Ishikawa (cell line): ENCODE data around the gene LSAMP.

Experiments used
- CEBPB ChIP-seq: IDR thresholded peaks from 2 replicates; pipeline ENCODE4 v1.6.1; 2012
- CREB1 ChIP-seq: IDR thresholded peaks from 2 replicates; pipeline ENCODE4 v1.6.1; 2012; ENCODE audit warnings: low read depth
- EGR1 ChIP-seq: IDR thresholded peaks from 2 replicates; pipeline ENCODE4 v1.6.1; 2012
- EP300 ChIP-seq: IDR thresholded peaks from 2 replicates; pipeline ENCODE4 v1.6.1; 2012; ENCODE audit warnings: borderline replicate concordance
- FOXM1 ChIP-seq: IDR thresholded peaks from 2 replicates; pipeline ENCODE4 v1.6.1; 2012; ENCODE audit warnings: low read depth, borderline replicate concordance
- YY1 ChIP-seq: IDR thresholded peaks from 2 replicates; pipeline ENCODE4 v1.6.1; 2012; ENCODE audit warnings: low read depth
- ZBTB7A ChIP-seq: IDR thresholded peaks from 2 replicates; pipeline ENCODE4 v1.6.1; 2012; ENCODE audit warnings: low read depth

DNA sequence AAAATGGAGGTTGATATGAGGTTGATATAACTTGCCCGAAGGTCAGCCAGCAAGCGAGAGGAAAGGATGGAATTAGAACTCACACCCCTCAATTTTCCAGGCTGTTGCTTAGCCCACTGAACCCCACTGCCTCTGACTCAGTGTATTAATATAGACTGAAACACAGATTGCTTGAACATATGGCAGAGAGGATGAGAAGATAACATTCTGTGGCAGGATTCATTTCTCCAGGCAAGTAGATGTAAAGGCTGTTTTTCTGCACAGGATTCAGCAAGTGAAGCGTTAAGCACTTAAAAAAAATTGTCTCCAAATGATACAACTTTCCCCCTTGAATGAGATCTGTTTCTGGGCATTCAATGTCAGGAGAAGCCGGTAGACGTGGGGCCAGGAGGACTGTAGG is 486.8 kb downstream of the LSAMP start:
- no peak for TF ChIP-seq EP300
- no peak for TF ChIP-seq YY1
- no peak for TF ChIP-seq ZBTB7A
- no peak for TF ChIP-seq FOXM1
- TF ChIP-seq CREB1 = no peak
- no peak for TF ChIP-seq CEBPB
- no peak for TF ChIP-seq EGR1
